ENCODE results near the gene GAS7.

GAS7 gene

DNA sequence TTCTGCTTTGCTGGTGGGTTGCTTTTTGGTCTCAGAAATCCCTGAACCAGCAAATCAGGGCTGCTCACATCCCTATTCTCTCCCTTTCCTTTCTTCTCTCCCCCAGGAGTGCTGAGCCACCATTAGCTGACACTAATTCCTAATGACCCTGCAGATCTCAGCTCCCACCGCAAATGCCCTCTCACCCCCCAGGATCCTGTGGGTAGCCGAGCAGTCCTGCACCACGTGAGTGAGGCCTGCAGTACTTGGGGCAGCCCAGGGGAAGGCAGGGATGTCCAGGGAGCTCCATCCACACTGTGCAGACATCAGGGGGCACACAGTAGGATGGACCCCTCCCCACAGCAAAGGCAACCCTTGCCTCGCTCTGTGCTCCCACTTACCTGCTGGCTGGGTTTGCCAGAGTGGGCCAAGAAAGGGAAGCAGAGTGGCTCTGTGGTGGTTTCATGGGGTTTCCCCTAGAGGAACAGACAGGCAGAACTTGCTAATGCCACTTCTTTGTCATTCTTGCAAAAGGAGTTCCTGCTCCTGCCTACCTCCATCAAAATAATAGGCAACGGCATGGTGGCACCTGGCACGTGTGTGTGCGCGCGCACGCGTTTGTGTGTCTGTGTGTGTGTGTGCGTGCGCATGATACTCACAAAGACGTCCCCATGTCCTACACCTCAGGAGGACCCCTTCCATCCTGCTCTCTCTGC, 135.6 kb downstream of the GAS7 start:
- no peak for TF ChIP-seq EZH2 (IDR thresholded peaks at IDR 0.05; ENCODE audit: borderline replicate concordance, low read length)
- TF ChIP-seq, protein P1, sequence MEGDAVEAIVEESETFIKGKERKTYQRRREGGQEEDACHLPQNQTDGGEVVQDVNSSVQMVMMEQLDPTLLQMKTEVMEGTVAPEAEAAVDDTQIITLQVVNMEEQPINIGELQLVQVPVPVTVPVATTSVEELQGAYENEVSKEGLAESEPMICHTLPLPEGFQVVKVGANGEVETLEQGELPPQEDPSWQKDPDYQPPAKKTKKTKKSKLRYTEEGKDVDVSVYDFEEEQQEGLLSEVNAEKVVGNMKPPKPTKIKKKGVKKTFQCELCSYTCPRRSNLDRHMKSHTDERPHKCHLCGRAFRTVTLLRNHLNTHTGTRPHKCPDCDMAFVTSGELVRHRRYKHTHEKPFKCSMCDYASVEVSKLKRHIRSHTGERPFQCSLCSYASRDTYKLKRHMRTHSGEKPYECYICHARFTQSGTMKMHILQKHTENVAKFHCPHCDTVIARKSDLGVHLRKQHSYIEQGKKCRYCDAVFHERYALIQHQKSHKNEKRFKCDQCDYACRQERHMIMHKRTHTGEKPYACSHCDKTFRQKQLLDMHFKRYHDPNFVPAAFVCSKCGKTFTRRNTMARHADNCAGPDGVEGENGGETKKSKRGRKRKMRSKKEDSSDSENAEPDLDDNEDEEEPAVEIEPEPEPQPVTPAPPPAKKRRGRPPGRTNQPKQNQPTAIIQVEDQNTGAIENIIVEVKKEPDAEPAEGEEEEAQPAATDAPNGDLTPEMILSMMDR (IDR thresholded peaks at IDR 0.05; ENCODE audit: low read length), result no peak
- Histone ChIP-seq H3K9me2 (ENCODE audit: low read depth, low read length) (no peaks in the 10 kb centered on the region), H3K4me2 (ENCODE audit: low read length) (no peak overlapping the region), H3F3A (ENCODE audit: insufficient read depth, low read length) (no peaks in the 10 kb centered on the region), H3K79me2 (ENCODE audit: insufficient read depth, low read length) (no peaks in the 10 kb centered on the region), H3K27me3 (ENCODE audit: insufficient read depth, low read length) (no peaks in the 10 kb centered on the region; the same call in 1 of the 2 replicates), H2AFZ (ENCODE audit: low read length) (no peak overlapping the region), H3K4me1 (ENCODE audit: insufficient read depth, low read length, severe bottlenecking) (no peaks in the 10 kb centered on the region), H3K9ac (ENCODE audit: low read length) (no peak overlapping the region), H3K4me3 (ENCODE audit: low read depth, low read length, poor library complexity, severe bottlenecking) (no peak overlapping the region), H3K27ac (ENCODE audit: low read depth, low read length, poor library complexity, severe bottlenecking) (no peak overlapping the region), H3K9me3 (ENCODE audit: low read length) (no peaks in the 10 kb centered on the region), H4K20me1 (ENCODE audit: insufficient read depth, low read length) (no peaks in the 10 kb centered on the region), H3K36me3 (ENCODE audit: insufficient read depth, low read length) (no peaks in the 10 kb centered on the region)

DNA sequence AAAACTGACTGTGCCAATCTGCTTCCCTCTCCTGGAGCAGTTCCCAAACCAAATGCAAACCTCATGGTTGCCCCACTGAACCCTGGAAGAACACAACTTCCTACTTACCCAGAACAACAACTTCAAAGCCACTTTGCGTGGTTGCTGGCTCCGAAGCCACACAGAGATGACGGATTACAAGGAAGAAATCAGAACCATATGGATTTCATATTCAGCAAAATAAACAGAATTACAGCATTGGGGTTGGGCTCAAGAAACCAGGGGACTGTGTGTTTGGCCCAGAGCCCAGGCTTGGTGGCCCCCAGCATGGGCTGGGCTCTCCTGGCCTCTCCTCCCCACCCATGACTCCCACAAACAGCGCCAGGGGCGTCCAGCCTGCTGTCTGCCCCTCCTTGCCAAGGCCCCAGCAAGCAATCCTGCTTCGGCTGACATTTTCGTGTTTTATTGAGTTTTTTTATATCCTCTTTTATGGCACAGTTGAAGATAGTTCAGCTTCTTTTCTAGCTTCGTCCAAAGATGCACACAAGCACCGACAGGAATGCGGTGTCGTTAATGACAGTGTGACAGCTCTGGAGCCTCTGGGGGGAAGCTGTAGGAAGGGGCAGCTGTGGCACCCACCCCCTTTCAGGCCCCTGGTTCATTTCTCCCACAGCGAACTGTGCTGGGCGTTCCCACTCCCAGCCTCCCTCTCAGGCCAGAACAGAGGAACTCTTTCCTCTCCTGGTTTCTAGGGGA, 137.1 kb downstream of the GAS7 start:
- Histone ChIP-seq H3K27ac (ENCODE audit: low read depth, low read length, poor library complexity, severe bottlenecking) (no peak overlapping the region), H3K9me2 (ENCODE audit: low read depth, low read length) (no peaks in the 10 kb centered on the region), H2AFZ (ENCODE audit: low read length) (no peak overlapping the region), H3F3A (ENCODE audit: insufficient read depth, low read length) (no peaks in the 10 kb centered on the region), H4K20me1 (ENCODE audit: insufficient read depth, low read length) (no peaks in the 10 kb centered on the region), H3K36me3 (ENCODE audit: insufficient read depth, low read length) (no peaks in the 10 kb centered on the region), H3K4me1 (ENCODE audit: insufficient read depth, low read length, severe bottlenecking) (no peaks in the 10 kb centered on the region), H3K27me3 (ENCODE audit: insufficient read depth, low read length) (no peaks in the 10 kb centered on the region; the same call in 1 of the 2 replicates), H3K4me2 (ENCODE audit: low read length) (no peak overlapping the region), H3K9ac (ENCODE audit: low read length) (no peak overlapping the region), H3K4me3 (ENCODE audit: low read depth, low read length, poor library complexity, severe bottlenecking) (no peak overlapping the region), H3K9me3 (ENCODE audit: low read length) (no peaks in the 10 kb centered on the region), H3K79me2 (ENCODE audit: insufficient read depth, low read length) (no peaks in the 10 kb centered on the region)
- TF ChIP-seq EZH2 (IDR thresholded peaks at IDR 0.05; ENCODE audit: borderline replicate concordance, low read length), result no peak
- TF ChIP-seq, protein P1 (IDR thresholded peaks at IDR 0.05; ENCODE audit: low read length), result no peak

DNA sequence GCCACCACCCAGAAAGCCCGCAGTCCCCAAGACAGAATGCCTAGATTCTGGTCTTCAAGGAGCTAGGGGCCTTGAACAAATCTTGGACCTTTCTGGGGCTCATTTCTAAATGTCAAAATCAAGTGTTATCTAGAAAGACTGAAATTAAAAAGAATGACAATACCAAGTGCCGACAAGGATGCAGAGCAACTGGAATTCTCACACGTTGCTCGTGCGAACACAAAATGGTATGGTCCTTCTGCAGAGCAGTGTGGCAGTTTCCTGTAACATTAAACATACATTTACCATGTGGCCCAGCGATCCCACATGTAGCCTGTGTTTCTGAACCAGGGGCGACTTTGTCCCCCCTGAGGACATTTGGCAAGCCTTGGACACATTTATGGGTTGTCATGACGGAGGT, 137.9 kb downstream of the GAS7 start:
- Histone ChIP-seq H3K27ac (ENCODE audit: low read depth, low read length, poor library complexity, severe bottlenecking) (no peak overlapping the region), H3K9me3 (ENCODE audit: low read length) (no peaks in the 10 kb centered on the region), H3K9ac (ENCODE audit: low read length) (no peak overlapping the region), H3K4me3 (ENCODE audit: low read depth, low read length, poor library complexity, severe bottlenecking) (no peak overlapping the region), H3K4me2 (ENCODE audit: low read length) (no peak overlapping the region), H3K36me3 (ENCODE audit: insufficient read depth, low read length) (no peaks in the 10 kb centered on the region), H3K27me3 (ENCODE audit: insufficient read depth, low read length) (no peaks in the 10 kb centered on the region; the same call in 1 of the 2 replicates), H3F3A (ENCODE audit: insufficient read depth, low read length) (no peaks in the 10 kb centered on the region), H3K4me1 (ENCODE audit: insufficient read depth, low read length, severe bottlenecking) (no peaks in the 10 kb centered on the region), H2AFZ (ENCODE audit: low read length) (no peak overlapping the region), H3K9me2 (ENCODE audit: low read depth, low read length) (no peaks in the 10 kb centered on the region), H4K20me1 (ENCODE audit: insufficient read depth, low read length) (no peaks in the 10 kb centered on the region), H3K79me2 (ENCODE audit: insufficient read depth, low read length) (no peaks in the 10 kb centered on the region)
- TF ChIP-seq, protein P1 (IDR thresholded peaks at IDR 0.05; ENCODE audit: low read length), result no peak
- TF ChIP-seq EZH2 (IDR thresholded peaks at IDR 0.05; ENCODE audit: borderline replicate concordance, low read length), result no peak
